ENCODE measurements around the gene CST6. TPM values are rescaled to one million over a fixed set of nuclear protein-coding genes. Genes with fewer than 3 reads are reported as not detected.
A peak's percentile ranks its signal among the peaks of the same experiment; 100 is the strongest.

CST6 gene
- total RNA-seq, 1 donor from 2014 or later = not detected

DNA sequence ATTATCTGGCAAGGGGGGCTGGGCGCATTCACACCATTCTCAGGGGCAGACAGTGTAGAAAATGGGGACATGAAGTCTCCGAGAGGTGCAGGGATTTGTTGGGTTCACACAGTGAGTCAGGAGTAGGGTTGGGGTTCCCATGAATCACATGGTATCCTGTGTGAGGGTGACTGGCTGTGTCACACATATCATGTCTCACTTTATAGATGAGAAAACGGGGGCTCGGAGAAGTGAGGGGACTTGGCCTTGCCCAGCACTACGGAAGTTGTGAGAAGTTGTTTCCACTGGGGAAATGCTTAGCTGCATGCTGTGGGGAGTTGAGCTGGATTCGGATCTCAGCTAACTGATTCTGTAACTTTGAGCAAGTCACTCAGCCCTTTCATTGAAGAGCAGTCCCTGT, 32.9 kb downstream of the CST6 start:
- no peak for DNase-seq (ENCODE audit: low read depth)

GRCh38 chr11:66045177-66045639, 33.4 kb downstream of the CST6 start:
- DNase-seq (ENCODE audit: low read depth) = peak; percentile 80

DNA sequence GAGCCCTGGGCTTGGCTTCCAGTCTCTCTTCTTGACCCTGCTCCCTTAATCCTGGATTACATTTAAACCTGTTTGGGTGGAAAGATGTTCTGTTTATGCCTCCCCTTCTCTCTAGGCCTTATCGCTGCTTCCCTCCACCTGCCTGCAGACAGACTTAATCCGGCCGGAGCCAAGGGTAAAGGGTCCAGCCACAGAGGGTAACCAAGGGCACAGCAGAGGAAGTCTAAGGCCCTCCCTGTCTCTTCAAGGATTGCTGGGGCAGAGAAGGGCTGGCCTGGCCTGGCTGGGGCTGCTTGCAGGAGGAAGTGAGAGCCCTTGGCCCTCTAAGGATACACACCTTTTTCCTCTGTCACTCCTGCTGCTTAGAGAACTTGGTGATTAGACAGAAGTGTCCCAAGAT, 35.1 kb downstream of the CST6 start:
- DNase-seq (ENCODE audit: low read depth) = no peak

DNA sequence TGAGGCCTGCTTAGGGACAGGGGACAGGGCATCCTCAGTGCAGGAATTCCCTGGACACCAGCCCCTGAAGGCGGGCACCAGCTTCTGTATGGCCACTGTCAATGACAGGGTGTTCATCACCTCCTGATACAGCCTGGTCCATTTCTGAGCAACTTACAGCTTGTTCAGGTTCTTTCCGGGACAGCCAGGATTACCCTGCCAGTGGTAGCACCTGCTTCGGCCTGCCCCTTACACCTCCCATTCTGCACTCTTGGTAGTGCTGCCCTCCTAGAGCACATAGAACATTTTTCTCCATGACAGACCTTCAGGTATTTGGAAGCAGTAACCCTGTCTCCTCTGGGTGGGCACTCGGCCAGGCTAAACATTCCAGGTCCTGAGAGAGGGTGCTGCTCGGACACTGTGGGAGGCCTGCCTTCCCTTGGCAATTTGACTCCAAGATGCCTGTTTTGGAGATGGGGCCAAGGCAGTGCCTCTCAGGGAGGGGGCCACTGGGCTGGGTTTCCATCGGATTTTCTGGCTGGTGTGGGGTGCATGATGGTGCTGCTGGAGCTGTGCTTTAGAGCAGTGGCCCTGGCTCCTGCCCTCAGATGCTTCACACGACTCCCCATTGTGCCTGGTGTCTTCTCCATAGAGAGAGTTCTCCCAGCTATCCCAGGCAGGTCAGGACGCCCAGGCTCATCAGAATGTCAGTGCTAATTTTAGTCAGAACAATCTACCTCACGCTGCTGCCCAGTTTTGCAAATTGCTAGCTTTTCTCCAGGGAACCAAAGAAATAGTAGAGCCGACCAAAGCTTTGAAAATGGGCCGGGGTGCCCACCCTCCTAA, 35.9 kb downstream of the CST6 start:
- DNase-seq (ENCODE audit: low read depth) = no peak

- no peak for DNase-seq (ENCODE audit: low read depth)
These were observed 36.9 kb downstream of the CST6 start, which contains the start of gene GAL3ST3 for GRCh38 chr11:66048547-66049323. Gene GAL3ST3 (minus strand): TSS chr11:66049161. CDS start chr11:66045415, 3,746 bp downstream.

DNA sequence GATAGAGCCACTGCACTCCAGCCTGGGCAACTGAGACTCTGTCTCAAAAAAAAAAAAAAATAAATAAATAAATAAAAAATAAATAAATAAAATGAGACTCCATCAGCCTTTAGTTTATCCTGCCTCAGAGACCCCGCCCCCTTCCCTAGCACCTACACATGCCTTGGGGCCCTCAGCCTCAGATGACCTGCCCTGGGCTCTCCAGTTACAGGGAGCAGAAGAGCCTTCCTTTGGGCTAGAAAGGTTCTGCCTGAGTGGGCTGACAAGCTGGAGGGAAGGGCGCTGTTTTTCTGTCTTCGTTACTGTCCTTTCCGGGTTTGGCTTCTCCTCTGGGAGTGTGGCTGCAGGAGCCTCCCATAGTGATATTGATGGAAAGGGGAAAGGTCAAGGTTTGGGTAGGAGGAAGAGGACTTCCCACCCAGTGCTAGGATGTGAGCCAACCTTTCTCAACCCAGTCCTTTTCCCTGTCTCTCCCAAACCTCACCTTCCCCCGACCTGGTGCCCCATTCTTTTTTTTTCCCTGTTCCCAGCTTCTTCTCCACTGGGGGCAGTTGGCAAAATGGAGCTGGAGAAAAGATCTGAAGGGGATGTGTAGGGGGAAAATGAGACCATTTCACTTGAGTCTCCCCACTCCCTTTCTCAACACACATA, 38.9 kb downstream of the CST6 start:
- peak; percentile 8 for DNase-seq (ENCODE audit: low read depth)

- no peak for DNase-seq (ENCODE audit: low read depth)
These were observed 39.6 kb downstream of the CST6 start for GRCh38 chr11:66051371-66051765.

GRCh38 chr11:66051766-66052663, 40.2 kb downstream of the CST6 start, which contains the start of gene SF3B2:
Gene SF3B2 (plus strand): TSS chr11:66052364. CDS start chr11:66052385, 21 bp downstream.
- peak; percentile 99 for DNase-seq (ENCODE audit: low read depth)

GRCh38 chr11:66052664-66052982, 40.8 kb downstream of the CST6 start:
- DNase-seq (ENCODE audit: low read depth) = no peak

DNA sequence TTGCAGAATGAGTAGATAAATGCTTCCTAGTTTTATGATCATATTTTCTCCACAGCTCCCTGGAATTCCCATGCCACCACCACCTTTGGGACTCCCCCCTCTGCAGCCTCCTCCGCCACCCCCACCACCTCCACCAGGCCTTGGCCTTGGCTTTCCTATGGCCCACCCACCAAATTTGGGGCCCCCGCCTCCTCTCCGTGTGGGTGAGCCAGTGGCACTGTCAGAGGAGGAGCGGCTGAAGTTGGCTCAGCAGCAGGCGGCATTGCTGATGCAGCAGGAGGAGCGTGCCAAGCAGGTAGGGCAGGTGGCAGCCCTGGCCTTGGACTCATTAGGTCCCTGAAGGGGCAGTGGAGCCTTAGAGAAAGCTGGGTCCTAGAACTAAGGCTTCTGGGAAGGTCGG, 43.2 kb downstream of the CST6 start:
- DNase-seq (ENCODE audit: low read depth) = no peak

DNA sequence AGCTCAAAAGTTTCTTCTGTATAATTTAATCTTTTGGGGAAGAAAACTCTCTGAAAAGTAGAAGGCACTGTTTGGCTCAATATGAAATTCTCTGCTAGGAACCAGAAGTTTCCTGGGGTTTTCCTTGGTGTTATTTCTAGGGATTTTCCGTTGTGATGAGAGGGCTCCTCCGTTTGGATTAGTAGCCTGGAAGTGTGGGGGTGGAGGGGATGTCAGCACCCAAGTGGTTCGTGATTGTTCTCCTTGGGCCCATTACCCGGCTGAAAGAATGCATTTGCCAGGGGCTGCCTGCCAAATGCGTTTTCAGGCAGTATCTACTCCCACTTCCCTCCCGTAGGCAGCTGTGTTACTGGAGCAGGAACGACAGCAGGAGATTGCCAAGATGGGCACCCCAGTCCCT, 44.7 kb downstream of the CST6 start:
- no peak for DNase-seq (ENCODE audit: low read depth)

DNA sequence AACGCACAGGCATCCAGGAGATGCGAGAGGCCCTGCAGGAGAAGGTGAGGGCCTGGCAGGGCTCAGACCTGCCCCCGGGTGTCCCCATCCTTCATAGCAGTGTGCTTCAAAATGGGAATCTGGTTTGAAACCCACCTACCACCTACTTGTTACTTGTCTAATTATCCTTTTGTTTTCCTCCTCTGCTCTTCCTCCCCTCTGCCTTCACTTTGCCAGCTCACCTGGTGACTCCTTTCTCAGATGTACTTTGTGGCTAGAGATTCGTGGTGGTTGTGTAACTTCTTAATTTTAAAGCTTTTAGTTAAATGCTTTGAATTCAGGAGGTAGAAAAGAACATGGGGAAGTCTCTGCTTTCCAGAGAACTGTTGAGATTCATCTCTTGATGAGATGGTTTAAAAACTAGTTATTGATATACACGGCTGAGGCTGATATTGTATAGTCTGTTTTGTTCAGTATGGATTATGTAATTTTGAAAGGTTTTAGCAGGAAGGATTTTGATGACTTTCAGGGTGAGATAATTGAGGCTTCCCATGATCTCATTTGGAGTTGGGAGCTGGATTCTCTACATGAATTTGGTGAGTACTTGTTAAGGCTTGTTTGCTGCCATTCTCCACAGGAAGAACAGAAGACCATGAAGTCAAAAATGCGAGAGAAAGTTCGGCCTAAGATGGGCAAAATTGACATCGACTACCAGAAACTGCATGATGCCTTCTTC, 48.3 kb downstream of the CST6 start:
- DNase-seq (ENCODE audit: low read depth) = no peak

DNA sequence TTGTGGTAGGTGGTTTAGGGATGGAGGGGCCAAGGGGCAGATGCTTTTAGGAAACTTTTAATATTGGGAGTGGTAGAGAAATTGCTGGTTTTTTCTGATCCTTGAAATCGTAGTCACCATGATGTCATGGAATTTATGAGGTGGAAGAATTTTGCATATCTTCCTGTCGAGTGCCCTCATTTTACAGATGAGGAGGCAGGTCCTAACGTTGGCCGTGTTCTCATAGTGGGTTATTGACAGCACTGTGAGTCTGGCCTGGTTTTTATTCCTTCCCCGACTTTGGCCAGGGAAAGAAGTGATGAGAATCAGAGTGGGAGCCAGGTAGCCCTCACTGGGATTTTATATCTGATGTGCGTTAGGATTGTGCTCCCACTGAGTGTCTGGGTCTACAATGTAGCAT, 49.5 kb downstream of the CST6 start:
- no peak for DNase-seq (ENCODE audit: low read depth)

DNA sequence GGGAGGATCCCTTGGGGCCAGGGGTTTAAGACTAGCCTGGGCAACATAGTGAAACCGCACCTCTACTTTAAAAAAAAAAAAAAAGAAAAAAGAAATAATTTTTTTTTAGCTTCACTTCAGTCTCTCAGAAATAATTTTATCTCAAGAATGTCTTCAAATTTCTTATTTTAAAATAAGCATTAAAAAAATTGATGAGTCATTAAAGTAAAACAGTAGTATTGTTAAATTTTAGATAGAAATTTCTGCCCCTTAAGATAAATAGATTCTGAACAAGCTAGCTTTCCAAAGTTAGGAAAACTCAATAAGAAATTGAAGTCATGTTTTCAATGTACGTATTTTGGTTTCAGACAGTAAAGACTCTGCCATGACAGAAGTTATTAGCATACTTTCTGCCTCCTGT, 50.6 kb downstream of the CST6 start:
- no peak for DNase-seq (ENCODE audit: low read depth)

Other genes starting within 250 kb of the CST6 start
- gene AP5B1, start 231.0 kb upstream of the CST6 start, total RNA-seq = 9.8 and 10.2 TPM in 2 replicates
- gene OVOL1, start 224.9 kb upstream of the CST6 start, total RNA-seq = not detected in 2 replicates
- 0.36 and 0.40 TPM in 2 replicates for gene SNX32, start 178.0 kb upstream of the CST6 start, total RNA-seq
- gene CFL1, start 153.8 kb upstream of the CST6 start, total RNA-seq = 748 and 837 TPM in 2 replicates
- 46.8 and 47.6 TPM in 2 replicates for gene MUS81, start 151.6 kb upstream of the CST6 start, total RNA-seq
- 124 and 141 TPM in 2 replicates for gene EFEMP2, start 139.2 kb upstream of the CST6 start, total RNA-seq
- gene CTSW, start 132.2 kb upstream of the CST6 start, total RNA-seq = not detected in 2 replicates
- 92.4 and 103 TPM in 2 replicates for gene FIBP, start 123.5 kb upstream of the CST6 start, total RNA-seq
- 76.4 and 102 TPM in 2 replicates for gene CCDC85B, start 121.3 kb upstream of the CST6 start, total RNA-seq
- gene FOSL1, start 111.6 kb upstream of the CST6 start, total RNA-seq = 7.5 and 11.6 TPM in 2 replicates
- gene C11orf68, start 92.9 kb upstream of the CST6 start, total RNA-seq = 30.5 and 36.2 TPM in 2 replicates
- 133 and 165 TPM in 2 replicates for gene DRAP1, start 92.6 kb upstream of the CST6 start, total RNA-seq
- gene TSGA10IP, start 66.5 kb upstream of the CST6 start, total RNA-seq = not detected in 2 replicates
- gene SART1, start 50.3 kb upstream of the CST6 start, total RNA-seq = 32.3 and 39.2 TPM in 2 replicates
- 39.4 and 41.3 TPM in 2 replicates for gene EIF1AD, start 9.9 kb upstream of the CST6 start, total RNA-seq
- 59.3 and 67.2 TPM in 2 replicates for gene BANF1, start 9.5 kb upstream of the CST6 start, total RNA-seq
- gene CATSPER1, start 14.5 kb downstream of the CST6 start, total RNA-seq = not detected in 2 replicates
- not detected in 2 replicates for gene GAL3ST3, start 37.2 kb downstream of the CST6 start, total RNA-seq
- 115 and 134 TPM in 2 replicates for gene SF3B2, start 40.4 kb downstream of the CST6 start, total RNA-seq
- gene PACS1, start 58.3 kb downstream of the CST6 start, total RNA-seq = 25.4 and 26.6 TPM in 2 replicates
- gene KLC2, start 245.7 kb downstream of the CST6 start, total RNA-seq = 37.6 and 49.9 TPM in 2 replicates

Measured in myocyte (in vitro differentiated cells).